DND-41 (cell line): ENCODE results near the gene GRHPR.

Experiments
- ATAC-seq: fragments of 200-7000 bp; cut with Tn5 transposase; 3 replicates; pipeline ENCODE4 v1.9.1; 2021; ENCODE audit warnings: low read depth; ENCODE audit not compliant: insufficient read depth
- DNase-seq: peaks from one replicate; pipeline ENCODE4 v3.0.0-alpha.2; 2020
- H2AFZ ChIP-seq: 2 replicates; pipeline ENCODE4 v1.6.0; 2012; ENCODE audit warnings: low read depth, low read length
- H3K27ac ChIP-seq: 2 replicates; pipeline ENCODE4 v1.5.1; 2012; ENCODE audit warnings: low read length, inconsistent platforms
- H3K27me3 ChIP-seq: fragments of 200-600 bp; sonication (generic); 2 replicates; pipeline ENCODE4 v1.6.0; 2012; ENCODE audit warnings: low read length, mild to moderate bottlenecking, inconsistent platforms; ENCODE audit not compliant: insufficient read depth, poor library complexity
- H3K36me3 ChIP-seq: 2 replicates; pipeline ENCODE4 v1.5.1; 2012; ENCODE audit warnings: low read length, inconsistent platforms; ENCODE audit not compliant: insufficient read depth
- H3K4me1 ChIP-seq: 2 replicates; pipeline ENCODE4 v1.5.1; 2012; ENCODE audit warnings: mild to moderate bottlenecking, low read length; ENCODE audit not compliant: insufficient read depth
- H3K4me2 ChIP-seq: 2 replicates; pipeline ENCODE4 v1.6.0; 2012; ENCODE audit warnings: mild to moderate bottlenecking, moderate library complexity, low read length, inconsistent platforms; ENCODE audit not compliant: insufficient read depth
- H3K4me3 ChIP-seq, 2 experiments: fragments of 200-600 bp in 1 of 2; shearing (Covaris generic) in 1 of 2; 2 replicates each; pipeline ENCODE4 v1.5.1; 2012 to 2016; ENCODE audit warnings: inconsistent platforms in 2 of 2, low read length in 2 of 2, mild to moderate bottlenecking in 2 of 2, low read depth in 1 of 2, moderate library complexity in 1 of 2
- H3K79me2 ChIP-seq: 2 replicates; pipeline ENCODE4 v1.6.0; 2012; ENCODE audit warnings: low read length, inconsistent platforms; ENCODE audit not compliant: insufficient read depth
- H3K9ac ChIP-seq: 2 replicates; pipeline ENCODE4 v1.6.0; 2012; ENCODE audit warnings: low read depth, mild to moderate bottlenecking, inconsistent platforms, low read length, moderate library complexity
- H3K9me3 ChIP-seq: 2 replicates; pipeline ENCODE4 v1.5.1; 2012; ENCODE audit warnings: low read length, moderate library complexity, mild to moderate bottlenecking, inconsistent platforms; ENCODE audit not compliant: insufficient read depth, severe bottlenecking
- H4K20me1 ChIP-seq: 2 replicates; pipeline ENCODE4 v1.6.0; 2012; ENCODE audit warnings: low read length; ENCODE audit not compliant: insufficient read depth
- CTCF ChIP-seq: IDR thresholded peaks from 2 replicates; pipeline ENCODE4 v1.5.1; 2012; ENCODE audit warnings: borderline replicate concordance, low read length, moderate library complexity, mild to moderate bottlenecking; ENCODE audit not compliant: poor library complexity, severe bottlenecking; ENCODE audit errors: extremely low read depth
- EZH2 ChIP-seq: IDR thresholded peaks from 3 replicates; pipeline ENCODE4 v1.6.1; 2012; ENCODE audit warnings: borderline replicate concordance, low read depth, mild to moderate bottlenecking, moderate library complexity, low read length, inconsistent platforms; ENCODE audit not compliant: severe bottlenecking

The GRHPR gene

GRCh38 chr9:37414503-37414943 is 8.0 kb upstream of the GRHPR start:
- no peaks in the 10 kb centered on the region for H3K9me3 ChIP-seq
- H3K4me3 ChIP-seq = no peak overlapping the region
- no peak overlapping the region for H3K27ac ChIP-seq
- H3K79me2 ChIP-seq = no peaks in the 10 kb centered on the region
- H2AFZ ChIP-seq = no peak overlapping the region
- no peak for TF ChIP-seq CTCF
- TF ChIP-seq EZH2 = no peak
- no peak overlapping the region for H3K4me2 ChIP-seq
- H3K4me1 ChIP-seq = peaks cover 4% of the 10 kb centered on the region
- no peak overlapping the region for H3K9ac ChIP-seq
- DNase-seq (no peak), ATAC-seq (no peak)
- H3K27me3 ChIP-seq = no peaks in the 10 kb centered on the region
- no peaks in the 10 kb centered on the region for H4K20me1 ChIP-seq
- no peaks in the 10 kb centered on the region for H3K36me3 ChIP-seq

DNA sequence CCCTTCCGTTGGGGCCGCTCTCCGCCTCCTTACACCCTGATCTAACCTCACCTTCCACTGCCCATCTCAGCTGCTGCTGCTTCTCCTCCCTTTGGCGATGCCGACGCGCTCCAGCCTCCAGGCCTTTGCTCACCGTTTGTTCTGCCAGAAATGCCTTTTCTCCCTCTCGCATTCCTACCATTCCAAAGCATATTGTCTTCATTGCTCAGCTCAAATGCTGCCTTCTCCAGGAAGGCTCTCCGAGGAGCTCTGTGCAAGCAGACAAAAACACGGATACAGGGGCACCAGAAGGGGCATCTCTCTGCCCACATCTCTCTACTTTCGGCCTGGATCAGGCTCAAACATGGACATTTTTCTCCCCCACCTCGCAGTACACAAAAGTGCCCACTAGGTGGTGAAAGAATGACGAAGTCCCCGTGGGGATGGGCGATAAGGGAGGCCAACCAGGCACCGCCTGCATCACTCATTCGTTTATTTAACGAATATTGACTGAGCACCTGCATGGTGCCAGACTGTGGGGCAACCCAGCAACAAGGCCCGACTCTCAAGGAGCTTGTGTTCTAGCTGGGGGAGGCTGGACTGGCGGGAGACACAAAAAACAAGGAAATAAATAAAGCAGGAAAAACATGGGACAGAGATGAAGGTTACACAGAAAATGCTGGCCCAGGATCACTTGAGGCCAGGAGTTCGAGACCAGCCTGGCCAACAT is 7.3 kb upstream of the GRHPR start:
- Histone ChIP-seq H4K20me1 (no peaks in the 10 kb centered on the region), H3K9ac (no peak overlapping the region), H3K27ac (no peak overlapping the region), H3K4me1 (peaks cover 4% of the 10 kb centered on the region), H3K27me3 (no peaks in the 10 kb centered on the region), H3K4me2 (peak overlapping the region; percentile 40; the same call in 1 of the 2 replicates), H3K79me2 (no peaks in the 10 kb centered on the region), H3K36me3 (no peaks in the 10 kb centered on the region), H3K9me3 (no peaks in the 10 kb centered on the region), H3K4me3 (no peak overlapping the region), H2AFZ (peak overlapping the region; percentile 81)
- ATAC-seq = peak; percentile 92
- DNase-seq = peak; percentile 79
- TF ChIP-seq EZH2 (no peak), CTCF (peak; percentile 86)

DNA sequence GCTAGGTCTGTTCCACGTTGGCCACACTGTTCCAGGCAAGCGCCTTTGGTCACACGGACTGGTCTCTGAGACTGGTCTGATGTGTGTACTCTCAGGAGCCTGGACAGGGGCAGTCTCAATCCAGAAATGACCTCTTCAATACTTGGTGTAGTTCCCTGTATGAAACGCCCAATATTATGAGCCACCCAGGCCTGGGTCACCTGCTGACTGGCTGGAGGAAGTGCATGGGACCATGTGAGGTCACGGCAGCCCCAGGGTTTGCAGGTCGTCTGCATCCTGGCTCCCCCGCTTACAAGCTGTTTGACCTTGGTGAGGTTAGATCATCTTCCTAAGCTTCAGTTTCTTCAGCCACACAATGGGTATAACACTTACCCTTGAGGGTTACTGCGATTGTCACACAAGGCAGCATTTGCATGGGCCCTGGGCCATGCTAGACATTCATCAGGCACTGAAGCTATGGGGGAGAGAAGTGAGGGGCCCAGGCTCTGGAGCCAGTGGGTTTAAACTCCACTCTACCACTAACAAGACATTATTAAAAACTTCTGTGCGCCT is 5.2 kb upstream of the GRHPR start:
- ATAC-seq (no peak), DNase-seq (no peak)
- no peaks in the 10 kb centered on the region for H3K27me3 ChIP-seq
- H2AFZ ChIP-seq = no peak overlapping the region
- no peak overlapping the region for H3K27ac ChIP-seq
- H3K79me2 ChIP-seq = peaks cover 4% of the 10 kb centered on the region
- no peaks in the 10 kb centered on the region for H3K36me3 ChIP-seq
- H3K9ac ChIP-seq = no peak overlapping the region
- H3K4me3 ChIP-seq = no peak overlapping the region
- no peaks in the 10 kb centered on the region for H4K20me1 ChIP-seq
- no peak overlapping the region for H3K4me2 ChIP-seq
- H3K4me1 ChIP-seq = peaks cover 12% of the 10 kb centered on the region
- TF ChIP-seq CTCF (no peak), EZH2 (no peak)
- H3K9me3 ChIP-seq = no peaks in the 10 kb centered on the region
